GM12874 (cell line): ENCODE data around the gene ADAMTS12.

Experiments
- CTCF ChIP-seq: IDR thresholded peaks from 2 replicates; pipeline ENCODE4 v1.5.1; 2011; ENCODE audit warnings: low read depth, mild to moderate bottlenecking, control low read depth, low read length, moderate library complexity; ENCODE audit not compliant: insufficient read depth

The ADAMTS12 gene

GRCh38 chr5:33639474-33639873 lies 252.3 kb downstream of the ADAMTS12 start:
- no peak for TF ChIP-seq CTCF

GRCh38 chr5:33637011-33637410 lies 254.8 kb downstream of the ADAMTS12 start:
- TF ChIP-seq CTCF = no peak

- TF ChIP-seq CTCF = no peak
Measured at GRCh38 chr5:33635582-33635981, 256.2 kb downstream of the ADAMTS12 start.

GRCh38 chr5:33633699-33634098 lies 258.1 kb downstream of the ADAMTS12 start:
- no peak for TF ChIP-seq CTCF

GRCh38 chr5:33631786-33632185 lies 260.0 kb downstream of the ADAMTS12 start:
- TF ChIP-seq CTCF = no peak

- TF ChIP-seq CTCF = no peak
Measured at GRCh38 chr5:33631139-33631538, 260.7 kb downstream of the ADAMTS12 start.

GRCh38 chr5:33629999-33630398 lies 261.8 kb downstream of the ADAMTS12 start:
- TF ChIP-seq CTCF = no peak

- TF ChIP-seq CTCF = no peak
Measured at GRCh38 chr5:33628796-33629195, 263.0 kb downstream of the ADAMTS12 start.
